Ishikawa (cell line): ENCODE measurements around the gene NAV3.

Experiments
- CEBPB ChIP-seq: IDR thresholded peaks from 2 replicates; pipeline ENCODE4 v1.6.1; 2012
- CREB1 ChIP-seq: IDR thresholded peaks from 2 replicates; pipeline ENCODE4 v1.6.1; 2012; ENCODE audit warnings: low read depth
- EP300 ChIP-seq: IDR thresholded peaks from 2 replicates; pipeline ENCODE4 v1.6.1; 2012; ENCODE audit warnings: borderline replicate concordance
- FOXM1 ChIP-seq: IDR thresholded peaks from 2 replicates; pipeline ENCODE4 v1.6.1; 2012; ENCODE audit warnings: low read depth, borderline replicate concordance
- MAX ChIP-seq: IDR thresholded peaks from 2 replicates; pipeline ENCODE4 v1.6.1; 2012
- RAD21 ChIP-seq: IDR thresholded peaks from 2 replicates; pipeline ENCODE4 v1.6.1; 2012; ENCODE audit warnings: low read depth
- REST ChIP-seq: IDR thresholded peaks from 2 replicates; pipeline ENCODE4 v1.6.1; 2012; ENCODE audit warnings: low read depth, mild to moderate bottlenecking
- TAF1 ChIP-seq: IDR thresholded peaks from 2 replicates; pipeline ENCODE4 v1.6.1; 2012; ENCODE audit warnings: low read depth, mild to moderate bottlenecking
- TEAD4 ChIP-seq: IDR thresholded peaks from 2 replicates; pipeline ENCODE4 v1.6.1; 2012
- YY1 ChIP-seq: IDR thresholded peaks from 2 replicates; pipeline ENCODE4 v1.6.1; 2012; ENCODE audit warnings: low read depth

GRCh38 chr12:77861317-77861716, 30.6 kb downstream of the NAV3 start:
- TF ChIP-seq TAF1, result no peak
- no peak for TF ChIP-seq RAD21
- no peak for TF ChIP-seq CEBPB
- TF ChIP-seq TEAD4, result no peak
- TF ChIP-seq EP300, result no peak
- TF ChIP-seq REST, result no peak
- no peak for TF ChIP-seq YY1
- TF ChIP-seq MAX, result no peak
- TF ChIP-seq FOXM1, result no peak
- TF ChIP-seq CREB1, result no peak
